WTC11 (cell line): ENCODE data around the gene DKK3. TPM values are rescaled to one million over a fixed set of nuclear protein-coding genes. Genes with fewer than 3 reads are reported as not detected.

Source experiments
- ATAC-seq: fragments of 200-7000 bp; cut with Tn5 transposase; 2 replicates; pipeline ENCODE4 v1.10.0; 2021; ENCODE audit warnings: mild to moderate bottlenecking, moderate library complexity
- CTCF ChIA-PET: fragments of 300-600 bp; sonication (Branson Sonifier 250); formaldehyde crosslinking; loops from one replicate; lab custom pipeline; 2021; ENCODE audit warnings: antibody characterized with exemption; lab: Charles Lee
- POLR2A ChIA-PET: fragments of 350-600 bp; sonication (Branson Sonifier 250); formaldehyde crosslinking; loops from one replicate; lab custom pipeline; 2021; ENCODE audit warnings: antibody characterized with exemption; lab: Charles Lee
- DNase-seq: peaks from one replicate; pipeline ENCODE4 v3.0.0; 2021; ENCODE audit warnings: low spot score
- H3K27ac Mint-ChIP-seq: 2 replicates; pipeline ENCODE4 v1.8.0; 2021; ENCODE audit warnings: mixed read lengths
- H3K27me3 Mint-ChIP-seq: 2 replicates; pipeline ENCODE4 v1.8.0; 2021; ENCODE audit warnings: low read depth, mild to moderate bottlenecking, moderate library complexity, mixed read lengths
- H3K36me3 Mint-ChIP-seq: 2 replicates; pipeline ENCODE4 v1.8.0; 2021; ENCODE audit warnings: mixed read lengths
- H3K4me1 Mint-ChIP-seq: 2 replicates; pipeline ENCODE4 v1.8.0; 2022; ENCODE audit warnings: mixed read lengths
- H3K4me3 Mint-ChIP-seq: 2 replicates; pipeline ENCODE4 v1.8.0; 2021; ENCODE audit warnings: mild to moderate bottlenecking, moderate library complexity, mixed read lengths
- H3K9me3 Mint-ChIP-seq: 2 replicates; pipeline ENCODE4 v1.8.0; 2021; ENCODE audit warnings: mixed read lengths
- AR ChIP-seq: fragments of 250-450 bp; sonication (Bioruptor Pico); IDR thresholded peaks from 2 replicates; pipeline ENCODE4 v1.9.0; 2021; ENCODE audit warnings: mild to moderate bottlenecking
- CREB1 ChIP-seq: sonication (generic); formaldehyde crosslinking; IDR thresholded peaks from 2 replicates; pipeline ENCODE4 v1.8.0; 2023; ENCODE audit warnings: mild to moderate bottlenecking, missing genetic modification reagents
- ESRRA ChIP-seq: sonication (generic); formaldehyde crosslinking; IDR thresholded peaks from 2 replicates; pipeline ENCODE4 v1.8.1; 2022; ENCODE audit warnings: mild to moderate bottlenecking, missing genetic modification reagents, borderline replicate concordance
- GRHL2 ChIP-seq: fragments of 250-450 bp; sonication (Bioruptor Pico); IDR thresholded peaks from 2 replicates; pipeline ENCODE4 v1.8.0; 2022; ENCODE audit warnings: mild to moderate bottlenecking, moderate library complexity; ENCODE audit not compliant: insufficient replicate concordance, severe bottlenecking
- HMGA2 ChIP-seq: fragments of 250-450 bp; sonication (Bioruptor Pico); IDR thresholded peaks from 2 replicates; pipeline ENCODE4 v1.4.0; 2021; ENCODE audit warnings: mild to moderate bottlenecking, moderate library complexity
- JUN ChIP-seq: sonication (generic); formaldehyde crosslinking; IDR thresholded peaks from 2 replicates; pipeline ENCODE4 v1.8.0; 2023; ENCODE audit warnings: mild to moderate bottlenecking, missing genetic modification reagents
- KAT7 ChIP-seq: sonication (generic); formaldehyde crosslinking; IDR thresholded peaks from 2 replicates; pipeline ENCODE4 v1.8.1; 2023; ENCODE audit warnings: missing genetic modification reagents, mild to moderate bottlenecking, borderline replicate concordance
- OVOL2 ChIP-seq: fragments of 250-450 bp; sonication (Bioruptor Pico); IDR thresholded peaks from 2 replicates; pipeline ENCODE4 v1.9.0; 2021; ENCODE audit warnings: mild to moderate bottlenecking, borderline replicate concordance
- PRRX2 ChIP-seq: fragments of 250-450 bp; sonication (Bioruptor Pico); IDR thresholded peaks from 2 replicates; pipeline ENCODE4 v1.8.0; 2021; ENCODE audit warnings: mild to moderate bottlenecking
- ZNF219 ChIP-seq: sonication (generic); formaldehyde crosslinking; IDR thresholded peaks from 2 replicates; pipeline ENCODE4 v1.8.0; 2023; ENCODE audit warnings: missing genetic modification reagents, mild to moderate bottlenecking, borderline replicate concordance
- ZNF396 ChIP-seq: fragments of 250-450 bp; sonication (Bioruptor Pico); IDR thresholded peaks from 2 replicates; pipeline ENCODE4 v1.8.0; 2021; ENCODE audit warnings: mild to moderate bottlenecking, moderate library complexity, borderline replicate concordance
- ZSCAN18 ChIP-seq: fragments of 250-450 bp; sonication (Bioruptor Pico); IDR thresholded peaks from 2 replicates; pipeline ENCODE4 v2.1.2; 2022; ENCODE audit warnings: mild to moderate bottlenecking, moderate library complexity
- total RNA-seq: library from RNA; stranded (reverse); gene quantifications from 3 replicates; pipeline ENCODE4 v1.2.3, GENCODE V29; 2021
- TF ChIP-seq, protein P1 (sequence below): sonication (generic); formaldehyde crosslinking; IDR thresholded peaks from 2 replicates; pipeline ENCODE4 v1.8.1; 2023; ENCODE audit warnings: mild to moderate bottlenecking, missing genetic modification reagents
- TF ChIP-seq, protein P2 (sequence below): sonication (generic); formaldehyde crosslinking; IDR thresholded peaks from 2 replicates; pipeline ENCODE4 v1.8.0; 2022; ENCODE audit warnings: missing genetic modification reagents

Gene DKK3
- total RNA-seq, 1 experiment from 2014 or later = 17.6 TPM

- H3K27ac Mint-ChIP-seq = no peak overlapping the region
Measured at GRCh38 chr11:12046636-12047236, 38.3 kb upstream of the DKK3 start.

More at GRCh38 chr11:12046636-12047236, 38.3 kb upstream of the DKK3 start:
- POLR2A ChIA-PET = no interaction called here
- DNase-seq (no peak), ATAC-seq (no peak)
- CTCF ChIA-PET = interaction anchor here (1.7 to 2.2 kb wide), 3 partner anchors 189 to 242 kb away, joined by 10 to 47 read pairs (median 13); no protein-coding TSS in a partner anchor
- H3K4me3 Mint-ChIP-seq = no peak overlapping the region
- TF ChIP-seq JUN (CRISPR knock-in tag) (no peak), KAT7 (CRISPR knock-in tag) (no peak), ESRRA (CRISPR knock-in tag) (no peak), ZNF396 (CRISPR knock-in tag) (no peak), ZSCAN18 (CRISPR knock-in tag) (no peak), ZNF219 (CRISPR knock-in tag) (no peak), CREB1 (CRISPR knock-in tag) (no peak), OVOL2 (no peak), GRHL2 (CRISPR knock-in tag) (no peak), PRRX2 (CRISPR knock-in tag) (no peak), HMGA2 (no peak), AR (CRISPR knock-in tag) (no peak)
- TF ChIP-seq, protein P1, sequence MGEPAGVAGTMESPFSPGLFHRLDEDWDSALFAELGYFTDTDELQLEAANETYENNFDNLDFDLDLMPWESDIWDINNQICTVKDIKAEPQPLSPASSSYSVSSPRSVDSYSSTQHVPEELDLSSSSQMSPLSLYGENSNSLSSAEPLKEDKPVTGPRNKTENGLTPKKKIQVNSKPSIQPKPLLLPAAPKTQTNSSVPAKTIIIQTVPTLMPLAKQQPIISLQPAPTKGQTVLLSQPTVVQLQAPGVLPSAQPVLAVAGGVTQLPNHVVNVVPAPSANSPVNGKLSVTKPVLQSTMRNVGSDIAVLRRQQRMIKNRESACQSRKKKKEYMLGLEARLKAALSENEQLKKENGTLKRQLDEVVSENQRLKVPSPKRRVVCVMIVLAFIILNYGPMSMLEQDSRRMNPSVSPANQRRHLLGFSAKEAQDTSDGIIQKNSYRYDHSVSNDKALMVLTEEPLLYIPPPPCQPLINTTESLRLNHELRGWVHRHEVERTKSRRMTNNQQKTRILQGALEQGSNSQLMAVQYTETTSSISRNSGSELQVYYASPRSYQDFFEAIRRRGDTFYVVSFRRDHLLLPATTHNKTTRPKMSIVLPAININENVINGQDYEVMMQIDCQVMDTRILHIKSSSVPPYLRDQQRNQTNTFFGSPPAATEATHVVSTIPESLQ = no peak
- TF ChIP-seq, protein P2, sequence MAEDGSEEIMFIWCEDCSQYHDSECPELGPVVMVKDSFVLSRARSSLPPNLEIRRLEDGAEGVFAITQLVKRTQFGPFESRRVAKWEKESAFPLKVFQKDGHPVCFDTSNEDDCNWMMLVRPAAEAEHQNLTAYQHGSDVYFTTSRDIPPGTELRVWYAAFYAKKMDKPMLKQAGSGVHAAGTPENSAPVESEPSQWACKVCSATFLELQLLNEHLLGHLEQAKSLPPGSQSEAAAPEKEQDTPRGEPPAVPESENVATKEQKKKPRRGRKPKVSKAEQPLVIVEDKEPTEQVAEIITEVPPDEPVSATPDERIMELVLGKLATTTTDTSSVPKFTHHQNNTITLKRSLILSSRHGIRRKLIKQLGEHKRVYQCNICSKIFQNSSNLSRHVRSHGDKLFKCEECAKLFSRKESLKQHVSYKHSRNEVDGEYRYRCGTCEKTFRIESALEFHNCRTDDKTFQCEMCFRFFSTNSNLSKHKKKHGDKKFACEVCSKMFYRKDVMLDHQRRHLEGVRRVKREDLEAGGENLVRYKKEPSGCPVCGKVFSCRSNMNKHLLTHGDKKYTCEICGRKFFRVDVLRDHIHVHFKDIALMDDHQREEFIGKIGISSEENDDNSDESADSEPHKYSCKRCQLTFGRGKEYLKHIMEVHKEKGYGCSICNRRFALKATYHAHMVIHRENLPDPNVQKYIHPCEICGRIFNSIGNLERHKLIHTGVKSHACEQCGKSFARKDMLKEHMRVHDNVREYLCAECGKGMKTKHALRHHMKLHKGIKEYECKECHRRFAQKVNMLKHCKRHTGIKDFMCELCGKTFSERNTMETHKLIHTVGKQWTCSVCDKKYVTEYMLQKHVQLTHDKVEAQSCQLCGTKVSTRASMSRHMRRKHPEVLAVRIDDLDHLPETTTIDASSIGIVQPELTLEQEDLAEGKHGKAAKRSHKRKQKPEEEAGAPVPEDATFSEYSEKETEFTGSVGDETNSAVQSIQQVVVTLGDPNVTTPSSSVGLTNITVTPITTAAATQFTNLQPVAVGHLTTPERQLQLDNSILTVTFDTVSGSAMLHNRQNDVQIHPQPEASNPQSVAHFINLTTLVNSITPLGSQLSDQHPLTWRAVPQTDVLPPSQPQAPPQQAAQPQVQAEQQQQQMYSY (CRISPR knock-in tag) = no peak
- no peaks in the 10 kb centered on the region for H3K27me3 Mint-ChIP-seq
- H3K36me3 Mint-ChIP-seq = peaks cover under 1% of the 10 kb centered on the region
- peaks cover 12% of the 10 kb centered on the region for H3K4me1 Mint-ChIP-seq
- peaks cover 4% of the 10 kb centered on the region for H3K9me3 Mint-ChIP-seq
